ENCODE measurements around the gene SH3BP4. TPM values are rescaled to one million over a fixed set of nuclear protein-coding genes. Genes with fewer than 3 reads are reported as not detected.
A peak's percentile ranks its signal among the peaks of the same experiment; 100 is the strongest.

Gene SH3BP4, protein sequence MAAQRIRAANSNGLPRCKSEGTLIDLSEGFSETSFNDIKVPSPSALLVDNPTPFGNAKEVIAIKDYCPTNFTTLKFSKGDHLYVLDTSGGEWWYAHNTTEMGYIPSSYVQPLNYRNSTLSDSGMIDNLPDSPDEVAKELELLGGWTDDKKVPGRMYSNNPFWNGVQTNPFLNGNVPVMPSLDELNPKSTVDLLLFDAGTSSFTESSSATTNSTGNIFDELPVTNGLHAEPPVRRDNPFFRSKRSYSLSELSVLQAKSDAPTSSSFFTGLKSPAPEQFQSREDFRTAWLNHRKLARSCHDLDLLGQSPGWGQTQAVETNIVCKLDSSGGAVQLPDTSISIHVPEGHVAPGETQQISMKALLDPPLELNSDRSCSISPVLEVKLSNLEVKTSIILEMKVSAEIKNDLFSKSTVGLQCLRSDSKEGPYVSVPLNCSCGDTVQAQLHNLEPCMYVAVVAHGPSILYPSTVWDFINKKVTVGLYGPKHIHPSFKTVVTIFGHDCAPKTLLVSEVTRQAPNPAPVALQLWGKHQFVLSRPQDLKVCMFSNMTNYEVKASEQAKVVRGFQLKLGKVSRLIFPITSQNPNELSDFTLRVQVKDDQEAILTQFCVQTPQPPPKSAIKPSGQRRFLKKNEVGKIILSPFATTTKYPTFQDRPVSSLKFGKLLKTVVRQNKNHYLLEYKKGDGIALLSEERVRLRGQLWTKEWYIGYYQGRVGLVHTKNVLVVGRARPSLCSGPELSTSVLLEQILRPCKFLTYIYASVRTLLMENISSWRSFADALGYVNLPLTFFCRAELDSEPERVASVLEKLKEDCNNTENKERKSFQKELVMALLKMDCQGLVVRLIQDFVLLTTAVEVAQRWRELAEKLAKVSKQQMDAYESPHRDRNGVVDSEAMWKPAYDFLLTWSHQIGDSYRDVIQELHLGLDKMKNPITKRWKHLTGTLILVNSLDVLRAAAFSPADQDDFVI
- 66.3 TPM for polyA plus RNA-seq (2013, experiment 1 of 2; ENCODE audit: insufficient read length)
- 67.2 TPM for polyA plus RNA-seq (2013, experiment 2 of 2; ENCODE audit: insufficient read length)

GRCh38 chr2:234951664-234952269 is at the start of gene SH3BP4:
Gene SH3BP4, plus strand, starts transcription at chr2:234952017. Its CDS starts 82,986 bp downstream, at chr2:235035003.
- peak; percentile 85 for DNase-seq

DNA sequence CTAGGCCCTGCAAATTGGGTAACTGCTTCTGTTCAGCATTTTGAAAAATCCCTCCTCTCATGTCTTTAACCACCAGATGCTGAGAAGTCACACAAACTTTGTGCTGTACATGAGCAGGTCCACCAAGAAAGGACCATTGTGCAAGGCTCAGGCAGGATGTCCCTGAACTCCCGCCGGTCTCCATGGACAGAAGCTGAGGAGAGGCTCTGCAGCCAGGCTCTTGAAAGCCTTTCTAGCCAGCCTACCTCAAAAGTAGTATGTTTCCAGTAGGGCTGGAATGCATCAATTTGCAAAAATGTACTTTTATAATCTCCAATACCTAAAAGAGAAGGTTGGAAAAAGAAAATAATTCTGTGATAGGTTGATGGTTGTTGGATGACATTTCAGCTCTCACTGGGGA is 47.0 kb upstream of the SH3BP4 start:
- DNase-seq, result no peak

DNA sequence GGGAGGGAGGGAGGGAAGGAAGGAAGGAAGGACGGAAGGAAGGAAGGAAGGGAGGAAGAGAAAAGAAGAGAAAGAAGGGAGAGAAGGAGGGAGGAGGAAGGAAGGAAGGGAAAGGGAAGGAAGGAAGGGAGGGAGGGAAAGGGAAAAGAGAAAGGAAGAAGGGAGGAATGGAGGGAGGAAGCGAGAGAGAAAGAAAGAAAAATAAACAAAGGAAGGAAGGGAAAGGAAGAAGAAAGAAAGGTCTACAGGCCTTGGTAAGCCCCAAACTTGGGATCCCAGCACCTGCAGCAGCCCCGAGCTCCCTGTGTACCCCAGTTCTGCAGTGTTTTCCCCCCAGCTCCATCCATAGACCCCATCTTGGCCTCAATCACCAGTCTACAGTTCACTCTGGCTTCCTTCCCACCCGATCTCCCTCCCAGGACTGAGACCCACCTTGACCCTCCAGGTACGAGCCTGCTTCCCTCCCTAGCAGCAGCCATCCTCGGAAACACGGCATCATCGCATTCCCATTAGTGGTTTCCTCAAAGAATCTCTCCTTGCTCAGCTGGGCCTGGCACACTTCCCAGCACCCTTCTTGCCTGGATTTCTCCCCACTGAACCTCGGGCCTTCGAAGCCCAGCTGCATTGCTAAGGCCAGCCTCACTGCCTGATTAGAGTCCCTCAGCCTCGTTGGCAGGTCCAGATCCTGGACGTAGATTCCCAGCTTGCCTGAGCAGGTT is 46.1 kb upstream of the SH3BP4 start:
- DNase-seq, result peak; percentile 57

- DNase-seq, result no peak
Measured at GRCh38 chr2:234910186-234910679, 41.6 kb upstream of the SH3BP4 start.

GRCh38 chr2:234911271-234911670 is 40.5 kb upstream of the SH3BP4 start:
- DNase-seq, result peak; percentile 48

- no peak for DNase-seq
Measured at GRCh38 chr2:234912437-234912836, 39.4 kb upstream of the SH3BP4 start.

DNA sequence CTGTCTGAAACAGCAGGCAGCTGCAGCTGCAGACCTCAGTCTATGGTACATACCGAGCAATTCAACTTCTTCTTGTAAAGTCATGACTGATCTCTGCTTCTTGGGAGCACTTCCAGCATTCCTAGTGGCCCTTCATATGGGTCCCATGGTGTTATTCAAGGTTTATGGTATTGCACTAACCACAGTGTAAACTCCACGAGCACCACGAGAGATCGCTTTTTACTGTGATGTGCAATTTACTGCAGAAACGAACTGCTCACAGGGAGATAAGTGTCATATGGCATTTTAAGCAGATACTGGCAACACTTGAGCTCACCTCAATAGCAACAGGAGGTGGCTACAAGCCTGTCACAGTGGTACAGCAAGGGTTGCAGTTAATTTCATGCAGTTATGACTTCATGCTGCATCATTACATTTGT is 38.6 kb upstream of the SH3BP4 start:
- peak; percentile 38 for DNase-seq

DNA sequence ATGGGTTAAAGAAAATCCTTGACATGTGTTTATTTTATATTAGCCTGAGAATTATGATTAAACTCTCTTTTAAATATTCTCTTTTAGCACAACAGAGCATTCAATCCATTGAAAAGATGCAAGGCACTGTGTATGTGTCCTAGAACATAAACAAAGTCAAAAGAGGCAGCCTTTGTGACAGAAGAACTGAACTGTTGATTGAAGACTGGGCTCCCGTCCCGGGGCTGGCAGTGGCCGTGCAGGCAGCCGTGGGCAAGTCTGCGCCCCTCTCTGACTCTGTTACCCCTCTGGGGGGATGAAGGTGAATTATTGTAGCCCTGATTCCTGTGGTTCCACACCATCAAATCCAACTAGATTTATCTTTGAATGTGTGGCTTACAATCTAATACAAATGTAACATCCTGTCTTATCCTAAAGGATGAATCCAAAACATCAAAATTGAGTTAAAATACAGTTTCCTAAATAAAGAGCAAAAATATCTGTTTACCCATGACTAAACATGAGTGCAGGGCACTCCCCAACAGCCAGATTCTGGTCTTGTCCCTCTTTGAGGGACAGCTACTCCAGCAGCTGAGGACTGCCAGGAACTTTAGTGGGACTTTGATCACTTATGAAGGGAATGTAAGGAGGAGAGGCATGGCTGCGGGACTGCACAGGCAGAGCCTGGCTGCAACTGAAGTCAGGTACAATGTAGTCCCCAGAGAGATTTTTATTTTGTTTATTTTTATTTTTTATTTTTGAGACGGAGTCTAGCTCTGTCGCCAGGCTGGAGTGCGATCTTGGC is 37.3 kb upstream of the SH3BP4 start:
- no peak for DNase-seq

GRCh38 chr2:234916674-234917073 is 35.1 kb upstream of the SH3BP4 start:
- no peak for DNase-seq

DNA sequence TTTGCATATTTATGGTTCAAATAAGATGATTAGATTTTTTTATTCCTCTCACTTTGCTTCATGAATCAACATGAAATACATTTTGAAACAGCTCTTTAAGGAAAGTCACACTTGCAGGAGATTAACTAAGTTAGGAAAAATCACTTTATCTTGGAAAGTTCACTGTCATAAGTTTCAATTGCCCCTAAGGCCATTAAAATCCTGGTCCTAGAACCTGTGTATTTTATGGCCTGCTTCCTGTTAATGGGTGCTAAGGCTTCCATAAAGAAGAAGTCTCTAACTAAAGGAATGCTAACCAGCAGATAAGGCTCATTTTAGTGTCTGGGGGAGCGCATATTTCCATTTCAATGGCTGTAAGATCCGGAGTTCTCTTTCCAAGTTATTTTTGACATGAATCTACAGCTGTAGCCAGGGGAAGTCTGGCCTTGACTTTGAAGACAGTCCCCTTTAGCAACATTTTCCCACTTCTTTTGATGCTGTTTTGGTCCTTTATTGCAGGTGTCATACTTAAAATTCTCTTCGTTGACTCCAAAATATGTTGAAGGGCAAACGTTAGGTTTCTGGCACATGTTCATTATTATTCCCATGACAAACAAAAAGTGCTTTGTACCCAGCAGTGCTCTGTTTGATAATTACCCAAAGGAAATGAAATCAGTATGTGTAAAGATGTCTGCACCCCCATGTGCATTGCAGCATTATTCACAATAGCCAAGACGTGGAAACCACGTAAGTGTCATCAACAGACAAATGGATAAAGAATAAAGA is 34.4 kb upstream of the SH3BP4 start:
- peak; percentile 16 for DNase-seq

- no peak for DNase-seq
Measured at GRCh38 chr2:234919711-234920110, 32.1 kb upstream of the SH3BP4 start.

GRCh38 chr2:234920836-234921235 is 31.0 kb upstream of the SH3BP4 start:
- DNase-seq, result no peak

GRCh38 chr2:234929002-234929401 is 22.8 kb upstream of the SH3BP4 start:
- DNase-seq, result no peak

- no peak for DNase-seq
Measured at GRCh38 chr2:234930397-234930796, 21.4 kb upstream of the SH3BP4 start.

GRCh38 chr2:234931371-234931770 is 20.4 kb upstream of the SH3BP4 start:
- DNase-seq, result no peak

DNA sequence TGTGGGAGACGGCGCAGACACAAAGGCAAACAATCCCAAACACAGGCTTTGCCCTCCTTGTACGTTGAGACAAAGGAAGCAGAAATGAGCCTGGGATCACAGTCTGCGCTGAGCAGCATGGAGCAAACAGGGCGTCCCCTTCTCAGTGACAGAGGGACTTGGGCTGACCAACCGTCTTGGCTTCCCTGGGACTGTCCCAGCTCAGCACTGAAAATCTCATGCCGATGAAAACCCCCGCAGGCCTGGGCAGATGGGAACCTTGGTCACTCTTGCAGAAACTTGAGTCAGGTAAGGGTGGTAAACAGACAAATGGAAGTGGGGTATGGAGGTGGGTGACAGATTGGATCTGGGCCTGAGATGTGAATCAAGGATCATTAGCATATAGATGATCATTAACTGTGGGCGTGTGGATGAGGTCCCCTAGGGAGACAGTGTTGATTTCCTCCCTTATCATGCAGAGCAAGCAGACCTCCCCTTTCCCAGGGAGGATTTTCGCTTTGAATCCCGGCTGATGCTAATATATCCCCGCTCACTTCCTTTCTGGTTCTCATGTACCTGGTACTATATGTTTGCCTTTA is 19.1 kb upstream of the SH3BP4 start:
- DNase-seq, result no peak

DNA sequence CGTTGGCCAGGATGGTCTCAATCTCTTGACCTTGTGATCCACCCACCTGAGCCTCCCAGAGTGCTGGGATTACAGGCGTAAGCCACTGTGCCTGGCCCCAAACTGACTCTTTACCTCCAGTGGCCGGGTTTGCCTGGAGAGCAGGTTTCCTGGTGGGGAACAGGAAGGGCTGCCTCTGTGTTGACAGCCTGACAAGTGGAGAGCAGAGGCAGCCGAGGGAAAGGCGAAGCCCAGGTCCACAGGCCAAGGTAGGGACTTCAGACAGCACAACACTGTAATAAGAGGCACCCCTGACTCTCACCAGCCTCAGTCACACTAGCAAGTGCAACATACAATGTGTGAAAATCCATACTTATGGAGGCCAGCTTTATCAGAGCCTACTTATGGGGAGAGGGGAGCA is 16.5 kb upstream of the SH3BP4 start:
- DNase-seq, result no peak

DNA sequence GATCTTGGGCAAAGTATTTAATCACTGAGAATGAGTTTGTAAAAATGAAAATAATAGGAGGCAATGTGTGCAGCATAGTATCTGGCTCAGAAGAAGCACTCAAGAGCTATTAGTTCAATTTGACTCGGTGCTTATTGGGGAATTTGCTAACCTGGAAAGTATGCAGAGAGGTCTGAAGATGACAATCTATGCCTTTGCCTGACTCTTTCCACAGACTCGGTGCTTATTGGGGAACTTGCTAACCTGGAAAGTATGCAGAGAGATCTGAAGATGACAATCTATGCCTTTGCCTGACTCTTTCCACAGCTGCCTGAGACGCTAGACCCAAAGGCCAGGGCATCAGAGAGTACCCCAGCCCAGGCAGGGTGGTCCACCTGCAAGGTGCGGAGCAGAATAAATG is 12.2 kb upstream of the SH3BP4 start:
- DNase-seq, result no peak

- DNase-seq, result no peak
Measured at GRCh38 chr2:234939996-234940395, 11.8 kb upstream of the SH3BP4 start.

DNA sequence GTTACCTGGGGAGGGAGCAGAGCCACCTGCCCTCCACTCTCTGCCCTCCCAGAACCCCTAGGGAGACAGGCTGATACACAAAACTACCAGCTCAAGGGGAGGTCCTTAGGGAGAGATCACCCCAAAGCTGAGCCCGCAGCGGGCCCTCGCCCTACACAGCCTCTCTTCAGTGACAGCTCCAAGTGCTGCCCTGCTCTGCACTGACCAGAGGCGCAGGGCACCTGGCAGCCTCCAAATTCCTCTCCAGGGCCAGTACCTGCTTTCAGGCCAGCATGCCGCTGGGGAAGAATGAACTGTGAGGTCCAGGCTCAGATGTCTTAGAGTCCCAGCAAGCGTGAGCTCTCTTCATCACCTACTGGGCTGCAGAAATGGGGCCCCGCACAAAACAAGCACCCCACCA is 11.3 kb upstream of the SH3BP4 start:
- no peak for DNase-seq

Measured in fibroblast of skin of abdomen (primary cell).